Measurements from ENCODE around the gene AGXT.

DNA sequence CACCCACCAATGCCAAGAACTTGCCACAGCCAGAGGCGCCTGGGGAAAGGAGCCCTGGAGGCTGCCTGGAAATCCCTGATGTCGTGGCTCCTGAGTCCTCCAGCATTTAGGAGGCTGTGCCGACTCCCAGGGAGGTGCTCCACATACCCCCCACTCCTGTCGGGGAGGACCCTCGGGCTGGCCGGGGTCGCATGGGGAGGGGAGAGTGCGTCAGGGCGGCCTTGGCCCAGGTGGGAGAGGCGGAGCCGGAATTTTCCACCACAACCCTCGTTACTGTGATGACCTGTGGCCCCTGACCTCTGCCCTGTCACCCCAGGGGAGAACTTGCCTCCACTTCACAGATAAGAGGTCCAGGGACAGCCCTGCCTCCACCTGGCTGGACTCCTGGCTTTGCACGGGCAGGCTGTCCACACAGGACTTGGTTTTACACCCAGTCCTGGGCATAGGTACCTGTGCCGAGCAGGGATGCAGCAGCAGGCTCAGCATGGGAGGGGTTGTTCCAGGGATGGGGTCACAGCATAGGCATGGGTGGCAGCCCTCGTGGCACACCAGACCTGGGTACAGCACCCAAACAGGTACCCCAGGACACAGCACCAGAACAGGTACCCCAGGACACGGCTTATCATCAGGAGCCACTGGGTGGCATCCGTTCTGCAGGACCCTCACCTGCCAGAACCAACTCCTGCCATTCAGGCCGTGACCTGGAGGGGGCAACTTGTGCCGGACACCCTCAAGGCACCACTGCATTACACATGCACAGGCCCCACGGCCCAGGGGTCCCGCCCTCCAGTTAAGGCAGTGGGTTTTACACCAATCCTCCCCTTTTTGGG, 12.3 kb upstream of the AGXT start:
- TF ChIP-seq, protein P1, sequence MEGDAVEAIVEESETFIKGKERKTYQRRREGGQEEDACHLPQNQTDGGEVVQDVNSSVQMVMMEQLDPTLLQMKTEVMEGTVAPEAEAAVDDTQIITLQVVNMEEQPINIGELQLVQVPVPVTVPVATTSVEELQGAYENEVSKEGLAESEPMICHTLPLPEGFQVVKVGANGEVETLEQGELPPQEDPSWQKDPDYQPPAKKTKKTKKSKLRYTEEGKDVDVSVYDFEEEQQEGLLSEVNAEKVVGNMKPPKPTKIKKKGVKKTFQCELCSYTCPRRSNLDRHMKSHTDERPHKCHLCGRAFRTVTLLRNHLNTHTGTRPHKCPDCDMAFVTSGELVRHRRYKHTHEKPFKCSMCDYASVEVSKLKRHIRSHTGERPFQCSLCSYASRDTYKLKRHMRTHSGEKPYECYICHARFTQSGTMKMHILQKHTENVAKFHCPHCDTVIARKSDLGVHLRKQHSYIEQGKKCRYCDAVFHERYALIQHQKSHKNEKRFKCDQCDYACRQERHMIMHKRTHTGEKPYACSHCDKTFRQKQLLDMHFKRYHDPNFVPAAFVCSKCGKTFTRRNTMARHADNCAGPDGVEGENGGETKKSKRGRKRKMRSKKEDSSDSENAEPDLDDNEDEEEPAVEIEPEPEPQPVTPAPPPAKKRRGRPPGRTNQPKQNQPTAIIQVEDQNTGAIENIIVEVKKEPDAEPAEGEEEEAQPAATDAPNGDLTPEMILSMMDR (IDR thresholded peaks at IDR 0.05): no peak
- TF ChIP-seq EP300 (IDR thresholded peaks at IDR 0.05) (no peak), POLR2A (IDR thresholded peaks at IDR 0.05) (no peak), POLR2AphosphoS5 (IDR thresholded peaks at IDR 0.05) (no peak)
